Measurements from ENCODE around the gene RPS6KL1.

The RPS6KL1 gene

DNA sequence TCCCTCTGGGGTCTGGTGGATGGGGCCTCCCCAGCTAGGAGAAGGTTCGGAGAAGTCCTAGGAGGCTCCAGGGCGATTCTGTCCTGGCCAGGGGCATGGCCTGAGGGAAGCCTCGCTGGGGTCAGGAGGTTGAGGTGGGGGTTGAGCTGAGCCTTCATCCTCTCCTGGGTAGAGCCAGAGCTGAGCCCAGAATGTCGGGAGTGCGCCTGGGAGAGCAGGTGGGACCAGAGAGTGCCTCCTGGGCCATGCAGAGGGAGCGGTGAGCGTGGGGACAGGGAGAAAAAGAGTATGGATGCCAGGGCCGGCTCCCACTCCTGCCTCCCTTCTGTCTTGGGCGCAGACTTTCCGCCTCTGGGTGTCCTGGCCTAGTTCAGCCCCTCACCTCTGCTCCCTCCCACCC, 13.1 kb downstream of the RPS6KL1 start:
- Histone ChIP-seq H3K36me3 (replicated peaks) (peaks cover 15% of the 10 kb centered on the region), H3K4me1 (no peaks in the 10 kb centered on the region), H3K4me3 (no peak overlapping the region), H3K27me3 (ENCODE audit: low read depth) (no peaks in the 10 kb centered on the region), H3K9me3 (no peaks in the 10 kb centered on the region)
- in situ Hi-C loops (cut with MboI; ENCODE audit: low sequenced_read_pairs) = no loop called here
- no peak for DNase-seq (ENCODE audit: low spot score in 2 of 2)

- Histone ChIP-seq H3K36me3 (replicated peaks) (peaks cover 19% of the 10 kb centered on the region), H3K4me3 (no peak overlapping the region), H3K27me3 (ENCODE audit: low read depth) (no peaks in the 10 kb centered on the region), H3K4me1 (no peaks in the 10 kb centered on the region), H3K9me3 (no peaks in the 10 kb centered on the region)
- in situ Hi-C loops (cut with MboI; ENCODE audit: low sequenced_read_pairs) = no loop called here
- no peak for DNase-seq (ENCODE audit: low spot score in 2 of 2)
Observed at GRCh38 chr14:74909501-74909900, 13.6 kb downstream of the RPS6KL1 start.

- Histone ChIP-seq H3K36me3 (replicated peaks) (peaks cover 23% of the 10 kb centered on the region), H3K4me3 (no peak overlapping the region), H3K27me3 (ENCODE audit: low read depth) (no peaks in the 10 kb centered on the region), H3K9me3 (no peaks in the 10 kb centered on the region), H3K4me1 (no peaks in the 10 kb centered on the region)
- in situ Hi-C loops (cut with MboI; ENCODE audit: low sequenced_read_pairs) = no loop called here
- no peak for DNase-seq (ENCODE audit: low spot score in 2 of 2)
Observed at GRCh38 chr14:74908861-74909341, 14.2 kb downstream of the RPS6KL1 start.

DNA sequence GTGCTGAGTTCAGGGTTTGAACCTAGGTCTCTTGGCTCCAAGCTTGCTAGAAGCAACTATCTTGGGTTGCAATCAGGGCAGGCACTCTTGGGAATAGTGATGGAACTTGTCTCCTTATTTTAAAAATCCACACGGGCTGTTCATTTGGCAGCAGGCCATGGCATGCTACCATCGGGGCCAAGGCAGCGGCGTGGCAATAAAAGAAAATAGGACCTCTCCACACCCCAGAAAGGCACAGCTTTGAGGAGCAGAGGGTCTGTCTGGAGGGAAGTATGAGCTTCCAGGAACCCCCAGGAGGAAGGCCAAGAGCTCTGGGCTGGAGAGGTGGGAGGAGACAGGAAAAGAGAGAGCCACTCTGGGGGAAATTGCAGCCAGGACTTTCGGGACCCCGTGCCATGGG, 15.3 kb downstream of the RPS6KL1 start:
- H3K4me3 ChIP-seq = no peak overlapping the region
- no peaks in the 10 kb centered on the region for H3K4me1 ChIP-seq
- DNase-seq (ENCODE audit: low spot score in 2 of 2) = no peak
- peaks cover 29% of the 10 kb centered on the region for H3K36me3 ChIP-seq (replicated peaks)
- in situ Hi-C loops (cut with MboI; ENCODE audit: low sequenced_read_pairs) = no loop called here
- H3K27me3 ChIP-seq (ENCODE audit: low read depth) = no peaks in the 10 kb centered on the region
- H3K9me3 ChIP-seq = no peaks in the 10 kb centered on the region

GRCh38 chr14:74906925-74907521, 16.0 kb downstream of the RPS6KL1 start:
- no peaks in the 10 kb centered on the region for H3K4me1 ChIP-seq
- in situ Hi-C loops (cut with MboI; ENCODE audit: low sequenced_read_pairs) = no loop called here
- H3K4me3 ChIP-seq = no peak overlapping the region
- no peak for DNase-seq (ENCODE audit: low spot score in 2 of 2)
- H3K27me3 ChIP-seq (ENCODE audit: low read depth) = no peaks in the 10 kb centered on the region
- H3K9me3 ChIP-seq = no peaks in the 10 kb centered on the region
- peaks cover 36% of the 10 kb centered on the region for H3K36me3 ChIP-seq (replicated peaks)

GRCh38 chr14:74905595-74906142, 17.4 kb downstream of the RPS6KL1 start:
- peak; percentile 41 to 83 for DNase-seq (ENCODE audit: low spot score in 2 of 2)
- Histone ChIP-seq H3K4me1 (no peaks in the 10 kb centered on the region), H3K9me3 (no peaks in the 10 kb centered on the region), H3K27me3 (ENCODE audit: low read depth) (no peaks in the 10 kb centered on the region), H3K4me3 (no peak overlapping the region), H3K36me3 (replicated peaks) (peaks cover 49% of the 10 kb centered on the region)
- in situ Hi-C loops (cut with MboI; ENCODE audit: low sequenced_read_pairs) = no loop called here

DNA sequence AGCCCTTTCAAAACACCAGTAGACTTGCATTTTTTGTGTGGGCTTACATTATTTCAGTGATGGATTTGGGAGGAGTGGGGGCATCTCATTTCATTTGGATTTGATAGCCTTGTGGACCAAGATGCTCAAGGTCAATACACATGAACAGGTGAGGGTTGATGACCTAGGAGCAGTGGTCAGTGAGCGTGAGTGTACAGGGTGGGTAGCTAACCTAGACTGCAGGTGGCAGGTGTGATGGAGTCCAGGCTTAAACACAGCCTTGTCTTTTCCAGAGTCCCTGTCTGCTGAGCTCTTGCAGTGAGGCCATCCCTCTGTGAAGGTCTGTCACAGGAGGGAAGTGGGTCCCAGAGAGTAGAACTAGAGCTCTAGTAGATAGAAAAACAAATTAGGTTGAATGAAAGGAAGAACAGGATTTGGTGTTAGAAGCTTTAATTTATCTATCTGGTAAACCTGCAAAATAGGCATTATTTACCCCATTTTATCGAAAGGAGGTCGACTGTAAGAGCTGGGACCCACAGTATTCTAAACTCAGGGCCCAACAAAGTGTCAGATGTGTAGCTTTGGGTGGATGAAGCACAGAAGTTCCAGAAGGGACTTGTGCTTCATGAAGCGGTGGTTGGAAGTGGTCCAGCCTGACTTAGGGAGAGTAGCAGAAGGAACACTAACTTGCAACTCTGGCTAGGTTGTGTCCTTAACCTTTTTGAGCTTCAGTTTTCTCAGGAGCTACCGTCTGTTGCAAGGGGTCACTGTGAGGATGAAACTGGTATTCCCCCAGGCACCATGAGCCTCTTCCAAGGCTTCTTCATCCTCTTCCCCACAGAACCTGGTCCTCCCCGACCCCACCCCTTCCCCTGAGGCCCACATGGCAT, 18.2 kb downstream of the RPS6KL1 start:
- in situ Hi-C loops (cut with MboI; ENCODE audit: low sequenced_read_pairs) = no loop called here
- peaks cover 57% of the 10 kb centered on the region for H3K36me3 ChIP-seq (replicated peaks)
- H3K27me3 ChIP-seq (ENCODE audit: low read depth) = no peaks in the 10 kb centered on the region
- no peaks in the 10 kb centered on the region for H3K4me1 ChIP-seq
- no peak overlapping the region for H3K4me3 ChIP-seq
- no peaks in the 10 kb centered on the region for H3K9me3 ChIP-seq
- no peak for DNase-seq (ENCODE audit: low spot score in 2 of 2)

DNA sequence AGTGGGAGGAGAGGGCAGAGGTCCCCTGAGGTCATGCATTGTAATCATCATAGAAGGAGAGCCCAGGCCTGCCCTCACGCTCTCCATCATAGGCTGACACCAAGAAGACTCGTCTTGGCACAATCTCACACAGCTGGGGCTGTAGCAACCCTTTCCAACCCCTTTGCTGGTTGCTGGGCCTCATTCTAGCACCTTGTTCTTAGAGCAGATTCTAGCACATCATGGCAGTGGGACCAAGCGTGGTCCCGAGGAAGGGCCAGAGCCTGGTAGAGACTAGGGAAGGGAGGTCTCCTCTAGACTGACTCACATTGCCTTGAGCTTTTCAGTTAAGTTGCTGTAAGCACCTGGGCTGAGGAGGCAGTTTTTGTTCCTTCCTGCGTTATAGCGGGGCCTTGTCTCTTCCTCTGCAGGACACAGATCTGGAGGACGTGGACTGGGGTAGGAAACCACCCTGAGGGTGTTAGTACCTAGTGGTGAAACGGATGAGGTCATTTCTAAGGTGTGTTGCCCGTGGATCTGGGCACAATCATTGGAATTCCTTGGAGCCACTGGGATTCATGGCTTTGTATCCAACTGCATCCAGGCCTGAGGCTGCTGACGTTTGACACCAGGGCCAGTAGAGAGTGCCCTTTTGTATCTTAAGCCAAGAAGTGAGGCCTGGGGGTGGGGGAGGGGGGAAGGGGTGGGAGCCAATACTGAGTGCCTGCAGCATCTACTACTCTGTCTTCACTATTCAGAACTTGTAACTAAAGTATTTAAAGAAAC, 19.9 kb downstream of the RPS6KL1 start:
- DNase-seq (ENCODE audit: low spot score in 2 of 2) = no peak
- Histone ChIP-seq H3K36me3 (replicated peaks) (peaks cover 75% of the 10 kb centered on the region), H3K9me3 (no peaks in the 10 kb centered on the region), H3K4me3 (no peak overlapping the region), H3K4me1 (no peaks in the 10 kb centered on the region), H3K27me3 (ENCODE audit: low read depth) (no peaks in the 10 kb centered on the region)
- in situ Hi-C loops (cut with MboI; ENCODE audit: low sequenced_read_pairs) = no loop called here

DNA sequence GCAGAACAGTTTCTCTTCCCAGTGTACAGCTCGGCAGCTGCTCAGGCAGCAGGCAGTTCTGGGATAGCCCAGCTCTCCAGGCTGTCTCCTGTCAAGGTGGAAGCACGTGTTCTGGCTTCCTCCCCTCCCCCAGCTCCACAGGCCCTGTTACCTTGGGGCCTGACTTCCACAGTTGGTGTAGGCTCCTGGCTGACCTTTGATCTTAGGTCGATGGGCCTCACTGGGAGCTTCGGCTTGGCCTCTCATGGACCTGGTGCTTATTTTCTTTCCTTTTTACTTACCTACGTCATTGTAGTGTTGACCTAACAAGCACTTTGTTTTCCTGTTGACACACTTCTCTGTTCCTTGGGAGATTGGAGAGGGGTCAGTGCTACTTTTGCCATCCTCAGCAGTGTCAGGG, 24.4 kb downstream of the RPS6KL1 start:
- Histone ChIP-seq H3K4me3 (no peak overlapping the region), H3K4me1 (no peaks in the 10 kb centered on the region), H3K36me3 (replicated peaks) (peaks cover 96% of the 10 kb centered on the region), H3K27me3 (ENCODE audit: low read depth) (no peaks in the 10 kb centered on the region), H3K9me3 (no peaks in the 10 kb centered on the region)
- DNase-seq (ENCODE audit: low spot score in 2 of 2) = no peak
- in situ Hi-C loops (cut with MboI; ENCODE audit: low sequenced_read_pairs) = no loop called here

GRCh38 chr14:74898083-74898482, 25.0 kb downstream of the RPS6KL1 start:
- in situ Hi-C loops (cut with MboI; ENCODE audit: low sequenced_read_pairs) = no loop called here
- Histone ChIP-seq H3K36me3 (replicated peaks) (peaks cover 100% of the 10 kb centered on the region), H3K9me3 (no peaks in the 10 kb centered on the region), H3K4me3 (no peak overlapping the region), H3K4me1 (no peaks in the 10 kb centered on the region), H3K27me3 (ENCODE audit: low read depth) (no peaks in the 10 kb centered on the region)
- no peak for DNase-seq (ENCODE audit: low spot score in 2 of 2)

DNA sequence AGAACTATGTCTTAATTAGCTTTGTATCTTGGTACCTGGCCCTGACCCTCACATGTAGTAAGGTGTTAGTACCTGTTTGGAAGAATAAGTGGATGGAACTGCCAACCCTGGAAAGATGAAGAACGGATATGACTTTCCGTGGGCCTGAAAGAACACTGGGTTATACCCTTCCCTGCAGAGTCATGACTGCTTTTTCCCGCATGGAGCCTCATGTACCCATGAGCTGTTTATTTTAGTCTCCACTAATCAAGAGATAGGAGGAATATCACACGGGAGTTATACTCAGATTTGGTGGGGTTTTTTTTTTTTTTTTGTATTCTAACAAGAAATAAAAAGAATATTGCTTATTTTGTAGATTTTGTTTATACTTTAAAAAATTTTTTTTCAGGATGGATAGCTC, 25.4 kb downstream of the RPS6KL1 start:
- DNase-seq (ENCODE audit: low spot score in 2 of 2) = no peak
- H3K4me3 ChIP-seq = no peak overlapping the region
- in situ Hi-C loops (cut with MboI; ENCODE audit: low sequenced_read_pairs) = no loop called here
- no peaks in the 10 kb centered on the region for H3K27me3 ChIP-seq (ENCODE audit: low read depth)
- peaks cover 100% of the 10 kb centered on the region for H3K36me3 ChIP-seq (replicated peaks)
- no peaks in the 10 kb centered on the region for H3K4me1 ChIP-seq
- H3K9me3 ChIP-seq = no peaks in the 10 kb centered on the region

DNA sequence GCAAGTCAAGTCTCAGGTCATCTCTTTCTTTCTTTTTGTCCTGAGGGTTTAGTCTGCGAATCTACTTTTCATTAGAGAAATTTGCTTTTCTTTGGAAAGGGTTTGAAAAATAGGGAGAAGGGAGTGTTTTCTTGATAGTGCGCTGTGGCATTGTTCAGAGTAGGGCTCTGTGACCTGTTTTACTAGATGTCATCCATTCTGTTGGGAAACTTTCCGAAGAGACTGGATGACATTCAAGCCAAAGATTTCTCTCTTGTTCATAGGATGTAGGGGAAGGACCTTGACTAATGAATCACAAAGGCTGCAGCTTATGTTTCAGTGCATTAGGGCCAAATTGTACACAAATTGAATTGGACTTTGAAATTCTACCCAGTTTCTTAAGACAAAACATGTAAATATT, 26.7 kb downstream of the RPS6KL1 start:
- Histone ChIP-seq H3K4me1 (no peaks in the 10 kb centered on the region), H3K36me3 (replicated peaks) (peaks cover 100% of the 10 kb centered on the region), H3K4me3 (no peak overlapping the region), H3K9me3 (no peaks in the 10 kb centered on the region), H3K27me3 (ENCODE audit: low read depth) (no peaks in the 10 kb centered on the region)
- in situ Hi-C loops (cut with MboI; ENCODE audit: low sequenced_read_pairs) = no loop called here
- no peak for DNase-seq (ENCODE audit: low spot score in 2 of 2)

GRCh38 chr14:74893614-74894091, 29.4 kb downstream of the RPS6KL1 start:
- in situ Hi-C loops (cut with MboI; ENCODE audit: low sequenced_read_pairs) = no loop called here
- peaks cover 96% of the 10 kb centered on the region for H3K36me3 ChIP-seq (replicated peaks)

More at GRCh38 chr14:74893614-74894091, 29.4 kb downstream of the RPS6KL1 start:
- Histone ChIP-seq H3K4me3 (no peak overlapping the region), H3K4me1 (peaks cover 4% of the 10 kb centered on the region), H3K27me3 (ENCODE audit: low read depth) (no peaks in the 10 kb centered on the region), H3K9me3 (no peaks in the 10 kb centered on the region)
- DNase-seq (ENCODE audit: low spot score in 2 of 2) = no peak
